ENCODE measurements around the gene SAMD15. TPM values are rescaled to one million over a fixed set of nuclear protein-coding genes. Genes with fewer than 3 reads are reported as not detected.

Gene SAMD15
- total RNA-seq, 1 donor = 4.0 TPM

DNA sequence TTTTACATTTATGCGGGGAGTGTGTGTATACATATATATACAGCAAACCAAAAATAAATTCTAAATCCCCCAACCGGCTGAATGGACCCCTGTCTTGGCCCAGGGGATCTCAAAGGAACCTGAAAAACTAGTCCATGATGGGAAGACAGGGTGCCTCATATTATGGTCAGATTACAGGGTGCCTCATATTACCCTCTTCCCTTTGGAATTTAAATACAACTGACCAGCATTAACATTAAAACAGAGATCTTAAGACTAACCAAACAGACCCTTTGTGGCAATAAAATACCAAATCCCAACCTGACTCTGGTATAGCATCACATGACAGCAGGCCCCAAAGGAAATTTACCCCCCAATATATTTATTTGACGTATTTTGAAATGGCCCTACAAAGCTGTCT is 39.3 kb upstream of the SAMD15 start:
- Histone ChIP-seq H3K4me3 (ENCODE audit: insufficient read depth, low read length) (no peak overlapping the region), H2AFZ (ENCODE audit: low read length) (no peak overlapping the region), H3K4me2 (ENCODE audit: insufficient read depth, low read length) (no peak overlapping the region), H3K4me1 (ENCODE audit: insufficient read depth, low read length) (peaks cover 12% of the 10 kb centered on the region), H3K79me2 (ENCODE audit: insufficient read depth, low read length) (no peaks in the 10 kb centered on the region), H3K27ac (ENCODE audit: low read depth, low read length) (no peak overlapping the region), H3K9me3 (ENCODE audit: low read depth, low read length) (no peaks in the 10 kb centered on the region), H4K20me1 (ENCODE audit: insufficient read depth, low read length) (no peaks in the 10 kb centered on the region), H3K27me3 (ENCODE audit: insufficient read depth, low read length) (no peaks in the 10 kb centered on the region), H3K36me3 (ENCODE audit: insufficient read depth, low read length) (peaks cover 11% of the 10 kb centered on the region)
- no peak for TF ChIP-seq CTCF (IDR thresholded peaks at IDR 0.05; ENCODE audit: extremely low read depth, low read depth, low read length)
- no peak for DNase-seq (ENCODE audit: insufficient read length, low spot score, missing footprints)

DNA sequence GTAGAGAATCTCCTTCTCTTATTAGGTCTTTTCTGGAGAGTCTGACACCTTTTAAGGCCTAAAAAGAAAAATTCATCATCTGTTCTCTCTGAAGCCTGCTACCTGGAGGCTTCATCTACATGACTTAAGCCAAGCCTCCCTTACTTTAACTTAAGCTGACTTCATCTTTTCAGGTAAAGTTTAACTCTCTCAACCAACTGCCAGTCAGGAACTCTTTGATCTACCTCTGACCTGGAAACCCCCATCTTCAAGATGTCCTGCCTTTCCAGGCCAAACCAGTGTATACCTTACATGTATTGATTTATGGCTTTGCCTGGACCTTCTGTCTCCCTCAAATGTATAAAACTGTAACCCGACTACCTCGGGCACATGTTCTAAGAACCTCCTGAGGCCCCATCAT is 38.9 kb upstream of the SAMD15 start:
- Histone ChIP-seq H3K79me2 (ENCODE audit: insufficient read depth, low read length) (no peaks in the 10 kb centered on the region), H3K4me1 (ENCODE audit: insufficient read depth, low read length) (peaks cover 12% of the 10 kb centered on the region), H3K36me3 (ENCODE audit: insufficient read depth, low read length) (peaks cover 15% of the 10 kb centered on the region), H4K20me1 (ENCODE audit: insufficient read depth, low read length) (no peaks in the 10 kb centered on the region), H3K4me2 (ENCODE audit: insufficient read depth, low read length) (no peak overlapping the region), H3K9me3 (ENCODE audit: low read depth, low read length) (no peaks in the 10 kb centered on the region), H3K4me3 (ENCODE audit: insufficient read depth, low read length) (no peak overlapping the region), H3K27ac (ENCODE audit: low read depth, low read length) (no peak overlapping the region), H2AFZ (ENCODE audit: low read length) (no peak overlapping the region), H3K27me3 (ENCODE audit: insufficient read depth, low read length) (no peaks in the 10 kb centered on the region)
- no peak for TF ChIP-seq CTCF (IDR thresholded peaks at IDR 0.05; ENCODE audit: extremely low read depth, low read depth, low read length)
- DNase-seq (ENCODE audit: insufficient read length, low spot score, missing footprints) = no peak

- H3K79me2 ChIP-seq (ENCODE audit: insufficient read depth, low read length) = no peaks in the 10 kb centered on the region
- no peak overlapping the region for H3K4me3 ChIP-seq (ENCODE audit: insufficient read depth, low read length)
- no peak overlapping the region for H2AFZ ChIP-seq (ENCODE audit: low read length)
- peaks cover 3% of the 10 kb centered on the region for H4K20me1 ChIP-seq (ENCODE audit: insufficient read depth, low read length)
- peaks cover 12% of the 10 kb centered on the region for H3K4me1 ChIP-seq (ENCODE audit: insufficient read depth, low read length)
- no peaks in the 10 kb centered on the region for H3K9me3 ChIP-seq (ENCODE audit: low read depth, low read length)
- peak overlapping the region; percentile 41 for H3K4me2 ChIP-seq (ENCODE audit: insufficient read depth, low read length)
- peak; percentile 91 for DNase-seq (ENCODE audit: insufficient read length, low spot score, missing footprints)
- H3K36me3 ChIP-seq (ENCODE audit: insufficient read depth, low read length) = peaks cover 16% of the 10 kb centered on the region
- H3K27ac ChIP-seq (ENCODE audit: low read depth, low read length) = peak overlapping the region; percentile 72
- no peak for TF ChIP-seq CTCF (IDR thresholded peaks at IDR 0.05; ENCODE audit: extremely low read depth, low read depth, low read length)
- no peaks in the 10 kb centered on the region for H3K27me3 ChIP-seq (ENCODE audit: insufficient read depth, low read length)
These were observed 37.8 kb upstream of the SAMD15 start for GRCh38 chr14:77339407-77339806.

- Histone ChIP-seq H3K27me3 (ENCODE audit: insufficient read depth, low read length) (no peaks in the 10 kb centered on the region), H3K4me3 (ENCODE audit: insufficient read depth, low read length) (no peak overlapping the region), H4K20me1 (ENCODE audit: insufficient read depth, low read length) (peaks cover 4% of the 10 kb centered on the region), H3K27ac (ENCODE audit: low read depth, low read length) (no peak overlapping the region), H3K4me1 (ENCODE audit: insufficient read depth, low read length) (peaks cover 12% of the 10 kb centered on the region), H3K9me3 (ENCODE audit: low read depth, low read length) (no peaks in the 10 kb centered on the region), H3K36me3 (ENCODE audit: insufficient read depth, low read length) (peaks cover 16% of the 10 kb centered on the region), H2AFZ (ENCODE audit: low read length) (no peak overlapping the region), H3K79me2 (ENCODE audit: insufficient read depth, low read length) (no peaks in the 10 kb centered on the region), H3K4me2 (ENCODE audit: insufficient read depth, low read length) (no peak overlapping the region)
- no peak for DNase-seq (ENCODE audit: insufficient read length, low spot score, missing footprints)
- no peak for TF ChIP-seq CTCF (IDR thresholded peaks at IDR 0.05; ENCODE audit: extremely low read depth, low read depth, low read length)
These were observed 36.8 kb upstream of the SAMD15 start for GRCh38 chr14:77340389-77340788.
